ENCODE measurements around the gene HTR1E.
"Not testable (repeated sequence)": the region's sequence is repeated elsewhere in the genome, so short reads cannot be mapped to it uniquely, and the experiment has no call there.

Gene HTR1E

GRCh38 chr6:86978251-86978650 is 40.9 kb downstream of the HTR1E start:
- TF ChIP-seq ISL1 (CRISPR knock-in tag; IDR thresholded peaks at IDR 0.05): no peak
- TF ChIP-seq CSRNP3 (CRISPR knock-in tag; IDR thresholded peaks at IDR 0.05): no peak
- TF ChIP-seq ZC3H10 (CRISPR knock-in tag; IDR thresholded peaks at IDR 0.05): no peak
- TF ChIP-seq ESRRG (CRISPR knock-in tag; IDR thresholded peaks at IDR 0.05): no peak
- no peak for TF ChIP-seq ZFP30 (CRISPR knock-in tag; IDR thresholded peaks at IDR 0.05)
- TF ChIP-seq SNAI2 (CRISPR knock-in tag; IDR thresholded peaks at IDR 0.05): no peak
- TF ChIP-seq POU6F1 (CRISPR knock-in tag; IDR thresholded peaks at IDR 0.05; ENCODE audit: borderline replicate concordance, low read depth): no peak
- no peak for TF ChIP-seq BACH2 (CRISPR knock-in tag; IDR thresholded peaks at IDR 0.05; ENCODE audit: borderline replicate concordance)
- no peak for TF ChIP-seq GLIS3 (CRISPR knock-in tag; IDR thresholded peaks at IDR 0.05)
- ATAC-seq: no peak

GRCh38 chr6:87001494-87001893 is 64.2 kb downstream of the HTR1E start:
- TF ChIP-seq TOX (CRISPR knock-in tag; IDR thresholded peaks at IDR 0.05; ENCODE audit: borderline replicate concordance): no peak
- no peak for TF ChIP-seq PATZ1 (CRISPR knock-in tag; IDR thresholded peaks at IDR 0.05; ENCODE audit: borderline replicate concordance)
- no peak for TF ChIP-seq CSDC2 (CRISPR knock-in tag; IDR thresholded peaks at IDR 0.05)
- no peak for TF ChIP-seq ISL1 (CRISPR knock-in tag; IDR thresholded peaks at IDR 0.05)
- TF ChIP-seq GLIS3 (CRISPR knock-in tag; IDR thresholded peaks at IDR 0.05): no peak
- TF ChIP-seq ZNF565 (CRISPR knock-in tag; conservative IDR thresholded peaks at IDR 0.05; ENCODE audit: low read depth): no peak
- TF ChIP-seq BACH2 (CRISPR knock-in tag; IDR thresholded peaks at IDR 0.05; ENCODE audit: borderline replicate concordance): no peak
- TF ChIP-seq ZNF8 (CRISPR knock-in tag; IDR thresholded peaks at IDR 0.05): no peak
- no peak for TF ChIP-seq ARNTL (CRISPR knock-in tag; IDR thresholded peaks at IDR 0.05; ENCODE audit: borderline replicate concordance, low read depth)
- TF ChIP-seq POU6F1 (CRISPR knock-in tag; IDR thresholded peaks at IDR 0.05; ENCODE audit: borderline replicate concordance, low read depth): no peak
- TF ChIP-seq CSRNP3 (CRISPR knock-in tag; IDR thresholded peaks at IDR 0.05): no peak
- no peak for TF ChIP-seq ZNF70 (CRISPR knock-in tag; IDR thresholded peaks at IDR 0.05)
- TF ChIP-seq OSR1 (CRISPR knock-in tag; IDR thresholded peaks at IDR 0.05): no peak
- no peak for ATAC-seq

GRCh38 chr6:87002391-87002790 is 65.1 kb downstream of the HTR1E start:
- not testable (repeated sequence) for ATAC-seq

GRCh38 chr6:87006541-87006940 is 69.2 kb downstream of the HTR1E start:
- not testable (repeated sequence) for ATAC-seq

- not testable (repeated sequence) for ATAC-seq
Observed at GRCh38 chr6:87009581-87009980, 72.3 kb downstream of the HTR1E start.

- no peak for ATAC-seq
- TF ChIP-seq CSRNP3 (CRISPR knock-in tag; IDR thresholded peaks at IDR 0.05) (no peak), ESRRG (CRISPR knock-in tag; IDR thresholded peaks at IDR 0.05) (no peak), TSHZ2 (CRISPR knock-in tag; IDR thresholded peaks at IDR 0.05) (no peak), TCF4 (CRISPR knock-in tag; IDR thresholded peaks at IDR 0.05; ENCODE audit: borderline replicate concordance) (no peak)
Observed at GRCh38 chr6:87012035-87012434, 74.7 kb downstream of the HTR1E start.

All from SK-N-SH treated with all-trans-retinoic acid at 6 μM for 48 hours (cell line).